ENCODE data around the gene SSR1. TPM values are rescaled to one million over a fixed set of nuclear protein-coding genes. Genes with fewer than 3 reads are reported as not detected.

The SSR1 gene
- total RNA-seq, 2 donors from 2014 or later, result 145 to 167 TPM

- Histone ChIP-seq H3K27ac (ENCODE audit: low read depth, low read length) (no peak overlapping the region), H3K4me3 (ENCODE audit: low read length) (no peak overlapping the region), H3K9me3 (ENCODE audit: control insufficient read depth, low read length) (no peaks in the 10 kb centered on the region), H3K9ac (ENCODE audit: extremely low read depth, low read length, poor library complexity, severe bottlenecking) (no peak overlapping the region), H3K36me3 (ENCODE audit: control insufficient read depth, insufficient read depth, low read length) (peaks cover 39% of the 10 kb centered on the region), H3K4me1 (ENCODE audit: control insufficient read depth, insufficient read depth, low read length) (peaks cover 11% of the 10 kb centered on the region), H3K27me3 (ENCODE audit: control insufficient read depth, insufficient read depth, low read length, poor library complexity, severe bottlenecking) (no peaks in the 10 kb centered on the region)
- Mint-ChIP-seq H3K4me3 (no peak overlapping the region), H3K27me3 (ENCODE audit: insufficient read depth) (no peaks in the 10 kb centered on the region), H3K36me3 (ENCODE audit: low read depth) (peaks cover 47% of the 10 kb centered on the region), H3K27ac (no peak overlapping the region), H3K9me3 (no peaks in the 10 kb centered on the region), H3K4me1 (peaks cover 27% of the 10 kb centered on the region)
- no peak for TF ChIP-seq CTCF (conservative IDR thresholded peaks at IDR 0.05)
- DNase-seq, result no peak
- WGBS, 2 experiments (ENCODE audit: insufficient coverage in 1 of 2, insufficient read length in 1 of 2), result 92 to 100% methylated on average over 2 to 5 of the region's 5 CpGs
These were observed 90.8 kb downstream of the SSR1 start for GRCh38 chr6:7222197-7222596.

GRCh38 chr6:7219310-7219709, 93.7 kb downstream of the SSR1 start:
- H3K27ac ChIP-seq (ENCODE audit: low read depth, low read length), result no peak overlapping the region
- H3K36me3 ChIP-seq (ENCODE audit: control insufficient read depth, insufficient read depth, low read length), result peaks cover 43% of the 10 kb centered on the region
- Mint-ChIP-seq H3K27me3 (ENCODE audit: insufficient read depth) (no peaks in the 10 kb centered on the region), H3K4me1 (peaks cover 40% of the 10 kb centered on the region), H3K36me3 (ENCODE audit: low read depth) (peaks cover 39% of the 10 kb centered on the region), H3K4me3 (no peak overlapping the region), H3K27ac (no peak overlapping the region), H3K9me3 (no peaks in the 10 kb centered on the region)
- peaks cover 18% of the 10 kb centered on the region for H3K4me1 ChIP-seq (ENCODE audit: control insufficient read depth, insufficient read depth, low read length)
- peak; percentile 45 for DNase-seq
- TF ChIP-seq CTCF (conservative IDR thresholded peaks at IDR 0.05), result no peak
- H3K9me3 ChIP-seq (ENCODE audit: control insufficient read depth, low read length), result no peaks in the 10 kb centered on the region
- H3K4me3 ChIP-seq (ENCODE audit: low read length), result no peak overlapping the region
- H3K27me3 ChIP-seq (ENCODE audit: control insufficient read depth, insufficient read depth, low read length, poor library complexity, severe bottlenecking), result no peaks in the 10 kb centered on the region
- 93 to 95% methylated on average over 3 to 6 of the region's 6 CpGs for WGBS, 2 experiments (ENCODE audit: insufficient coverage in 1 of 2, insufficient read length in 1 of 2)
- no peak overlapping the region for H3K9ac ChIP-seq (ENCODE audit: extremely low read depth, low read length, poor library complexity, severe bottlenecking)

GRCh38 chr6:7218406-7218988, 94.5 kb downstream of the SSR1 start:
- Mint-ChIP-seq H3K27me3 (ENCODE audit: insufficient read depth) (no peaks in the 10 kb centered on the region), H3K36me3 (ENCODE audit: low read depth) (peaks cover 46% of the 10 kb centered on the region)

More at GRCh38 chr6:7218406-7218988, 94.5 kb downstream of the SSR1 start:
- 67 to 80% methylated on average over 1 to 2 of the region's 2 CpGs for WGBS, 2 experiments (ENCODE audit: insufficient coverage in 1 of 2, insufficient read length in 1 of 2)
- no peak overlapping the region for H3K27ac ChIP-seq (ENCODE audit: low read depth, low read length)
- H3K4me3 Mint-ChIP-seq, result no peak overlapping the region
- H3K9me3 Mint-ChIP-seq, result no peaks in the 10 kb centered on the region
- H3K4me3 ChIP-seq (ENCODE audit: low read length), result no peak overlapping the region
- no peaks in the 10 kb centered on the region for H3K27me3 ChIP-seq (ENCODE audit: control insufficient read depth, insufficient read depth, low read length, poor library complexity, severe bottlenecking)
- H3K36me3 ChIP-seq (ENCODE audit: control insufficient read depth, insufficient read depth, low read length), result peaks cover 51% of the 10 kb centered on the region
- H3K9ac ChIP-seq (ENCODE audit: extremely low read depth, low read length, poor library complexity, severe bottlenecking), result no peak overlapping the region
- peaks cover 18% of the 10 kb centered on the region for H3K4me1 ChIP-seq (ENCODE audit: control insufficient read depth, insufficient read depth, low read length)
- H3K9me3 ChIP-seq (ENCODE audit: control insufficient read depth, low read length), result no peaks in the 10 kb centered on the region
- peak; percentile 35 for DNase-seq
- peaks cover 40% of the 10 kb centered on the region for H3K4me1 Mint-ChIP-seq
- TF ChIP-seq CTCF (conservative IDR thresholded peaks at IDR 0.05), result peak; percentile 23
- no peak overlapping the region for H3K27ac Mint-ChIP-seq

Other genes starting within 250 kb of the SSR1 start
- 10 to 100 TPM; 51.2 to 64.3 TPM for gene RREB1, start 205.2 kb downstream of the SSR1 start, total RNA-seq
- under 1 TPM; 0.15 to 0.22 TPM for gene CAGE1, start 76.5 kb upstream of the SSR1 start, total RNA-seq
- 10 to 100 TPM; 17.7 to 20.3 TPM for gene RIOK1, start 76.6 kb upstream of the SSR1 start, total RNA-seq
- 100 to 1,000 TPM; 123 to 152 TPM for gene DSP, start 228.5 kb upstream of the SSR1 start, total RNA-seq